IPS DF 4.7 (cell line): ENCODE measurements around the gene ZNF653.
A peak's percentile ranks its signal among the peaks of the same experiment; 100 is the strongest.
"Not testable (repeated sequence)": the region's sequence is repeated elsewhere in the genome, so short reads cannot be mapped to it uniquely, and the experiment has no call there.

Experiments
- DNase-seq: peaks from one replicate; pipeline ENCODE4 v3.0.0-alpha.2; 2013; ENCODE audit warnings: low spot score; ENCODE audit errors: extremely low read depth

Gene ZNF653

DNA sequence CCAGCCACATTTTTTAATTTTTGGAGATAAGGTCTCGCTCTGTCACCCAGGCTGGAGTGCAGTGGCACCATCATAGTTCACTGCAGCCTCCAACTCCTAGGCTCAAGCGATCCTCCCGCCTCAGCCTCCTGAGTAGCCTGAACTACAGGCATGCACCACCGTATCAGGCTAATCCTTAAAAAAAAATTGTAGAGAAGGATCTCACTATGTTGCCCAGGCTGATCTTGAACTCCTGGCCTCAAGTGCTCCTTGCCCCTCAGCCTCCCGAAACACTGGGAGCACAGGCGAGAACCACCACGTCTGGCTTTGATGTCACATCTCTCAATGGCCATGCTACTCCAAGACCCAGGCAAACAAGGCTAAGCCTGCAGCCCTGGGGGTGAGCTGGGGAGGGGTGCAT lies 49.0 kb downstream of the ZNF653 start:
- no peak for DNase-seq

DNA sequence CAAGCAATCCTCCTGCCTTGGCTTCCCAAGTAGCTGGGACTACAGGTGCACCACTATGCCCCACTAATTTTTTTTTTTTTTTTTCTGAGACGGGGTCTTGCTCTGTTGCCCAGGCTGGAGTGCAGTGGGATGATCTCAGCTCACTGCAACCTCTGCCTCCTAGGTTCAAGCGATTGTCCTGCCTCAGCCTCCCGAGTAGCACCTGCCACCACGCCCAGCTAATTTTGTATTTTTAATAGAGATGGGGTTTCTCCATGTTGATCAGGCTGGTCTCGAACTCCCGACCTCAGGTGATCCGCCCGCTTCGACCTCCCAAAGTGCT lies 50.4 kb downstream of the ZNF653 start:
- DNase-seq = not testable (repeated sequence)

DNA sequence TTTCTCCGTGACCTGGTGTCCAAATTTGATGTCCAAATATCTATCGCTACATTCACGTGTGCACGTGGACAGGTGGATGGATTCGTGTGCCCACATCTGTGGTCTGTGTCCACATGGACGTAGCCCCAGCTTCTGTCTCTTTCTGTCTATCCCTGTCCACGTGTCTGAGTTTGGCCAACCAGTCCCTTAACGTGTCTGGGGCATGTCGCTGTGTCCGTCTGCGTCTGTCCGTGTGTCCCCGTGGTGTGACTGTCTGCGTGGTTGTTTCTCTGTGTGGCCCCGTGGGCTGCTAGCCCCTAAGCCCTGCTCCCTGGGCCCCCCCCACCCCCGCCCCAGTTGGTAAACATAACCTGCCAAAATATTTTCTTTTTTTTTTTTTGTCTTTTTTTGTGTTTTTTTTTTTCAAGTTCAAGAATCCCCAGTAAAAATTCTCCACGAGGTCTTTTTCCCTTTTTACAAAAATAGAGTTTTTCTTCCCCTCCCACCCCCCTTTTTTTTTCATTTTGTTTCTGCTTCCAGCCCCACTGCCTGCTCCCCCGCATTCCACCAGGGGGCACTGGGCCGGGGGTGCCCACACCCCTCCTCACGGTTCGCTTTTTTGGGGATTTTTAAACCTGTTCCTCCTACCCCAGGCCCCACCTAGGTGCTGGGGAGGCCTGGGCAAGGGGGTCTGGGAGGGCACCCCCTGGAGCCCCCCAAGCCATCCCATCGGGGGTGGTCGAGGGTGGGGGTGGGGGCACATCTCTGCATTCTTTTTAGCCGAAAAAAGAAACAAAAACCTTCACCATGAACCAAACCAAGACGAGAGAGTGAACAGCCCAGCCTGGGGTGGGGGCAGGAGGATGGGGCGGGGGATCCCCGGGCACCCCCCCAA lies 51.9 kb downstream of the ZNF653 start:
- no peak for DNase-seq

DNA sequence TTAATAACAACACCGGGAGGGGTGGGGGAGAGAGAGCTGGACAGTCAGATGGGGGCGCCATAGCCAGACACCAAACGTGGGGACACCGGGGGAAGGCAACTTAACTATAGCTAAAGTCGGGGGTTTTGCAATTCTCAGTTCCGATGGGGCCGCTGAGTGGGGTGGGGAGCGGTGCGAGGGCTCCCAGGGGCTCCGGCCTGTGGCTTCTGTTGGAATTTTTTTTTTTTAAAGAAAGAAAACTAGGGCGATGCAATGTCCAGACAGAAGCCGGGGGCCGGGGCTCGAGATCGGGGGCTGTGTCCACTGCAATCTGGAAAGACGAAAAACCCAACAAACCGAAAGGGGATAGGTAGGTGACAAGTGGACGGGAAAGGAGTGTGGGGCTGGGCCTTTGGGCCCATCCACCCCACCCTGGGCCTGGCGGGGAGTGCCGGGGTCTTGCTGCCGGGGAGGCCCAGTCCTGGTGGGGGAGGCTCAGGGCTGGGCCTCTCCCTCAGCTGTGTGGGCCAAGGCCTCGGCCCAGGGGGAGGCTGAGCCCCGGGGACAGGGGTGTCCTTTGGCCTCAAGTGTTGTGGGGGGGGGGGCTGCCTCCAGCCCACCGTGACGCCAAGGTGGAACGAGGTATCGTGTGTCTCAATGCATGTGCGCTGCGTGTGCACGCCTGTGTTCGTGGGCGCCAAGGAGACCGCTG lies 52.9 kb downstream of the ZNF653 start:
- DNase-seq = no peak

DNA sequence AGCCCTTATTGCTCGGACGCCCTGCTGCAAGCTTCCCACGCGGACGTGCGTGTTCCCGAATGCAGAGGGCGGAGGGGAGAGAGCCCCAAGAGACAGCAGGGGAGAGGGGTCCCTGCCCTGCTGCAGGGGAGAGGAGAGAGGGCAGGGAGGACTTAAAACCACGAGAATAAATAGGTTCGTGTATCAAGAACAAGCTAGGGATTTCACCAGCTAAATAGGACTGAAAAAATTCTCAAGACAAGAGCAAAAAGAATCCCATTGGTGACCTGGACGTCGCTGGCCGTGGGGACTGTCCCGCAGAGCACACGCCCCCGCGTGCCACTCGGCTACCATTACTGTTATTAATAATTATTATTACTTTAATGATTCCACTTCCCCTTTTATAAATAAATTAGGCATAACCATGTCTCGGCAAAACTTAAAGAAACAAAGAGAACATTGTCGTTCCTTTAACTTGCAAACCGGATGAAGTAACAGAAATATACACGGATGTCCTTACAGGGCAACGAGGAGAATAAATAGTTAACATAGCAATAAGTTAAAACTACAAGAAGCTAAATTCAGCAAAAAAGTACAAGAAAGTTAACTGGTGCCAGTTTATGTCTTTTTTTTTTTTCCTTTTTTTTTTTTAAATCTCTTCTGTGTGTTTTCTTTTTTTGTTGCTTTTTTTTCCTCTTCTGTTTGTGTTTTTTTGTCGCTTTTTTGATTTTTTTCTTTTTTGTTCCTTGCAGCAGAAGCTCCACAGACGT lies 53.6 kb downstream of the ZNF653 start:
- DNase-seq = no peak

DNA sequence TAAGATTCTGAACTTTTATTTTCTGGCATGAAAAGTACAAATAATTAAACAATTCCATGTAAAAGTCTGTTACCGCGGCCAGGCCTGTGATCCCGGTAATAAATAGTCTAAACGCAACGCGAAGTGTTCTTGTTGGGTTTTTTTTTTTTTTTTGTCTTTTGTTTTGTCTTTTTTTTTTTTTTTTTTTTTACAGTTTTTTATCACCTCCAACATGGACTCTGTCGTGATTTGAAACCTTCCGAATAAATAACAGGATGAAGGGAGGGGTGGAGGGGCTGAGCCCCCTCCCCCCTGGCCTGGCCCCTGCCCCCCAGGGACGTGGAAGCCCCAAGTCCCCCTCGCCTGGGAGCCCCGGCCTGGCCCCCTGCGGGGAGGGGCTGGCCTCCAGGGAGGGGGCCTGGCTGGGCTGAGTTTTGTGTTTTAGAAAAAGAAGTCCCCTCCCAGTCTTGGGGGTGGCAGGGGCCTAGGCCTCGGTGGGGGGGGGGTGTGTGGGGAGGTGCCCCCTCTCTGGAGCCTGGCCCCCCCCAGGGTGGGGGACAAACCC lies 54.2 kb downstream of the ZNF653 start:
- no peak for DNase-seq

DNA sequence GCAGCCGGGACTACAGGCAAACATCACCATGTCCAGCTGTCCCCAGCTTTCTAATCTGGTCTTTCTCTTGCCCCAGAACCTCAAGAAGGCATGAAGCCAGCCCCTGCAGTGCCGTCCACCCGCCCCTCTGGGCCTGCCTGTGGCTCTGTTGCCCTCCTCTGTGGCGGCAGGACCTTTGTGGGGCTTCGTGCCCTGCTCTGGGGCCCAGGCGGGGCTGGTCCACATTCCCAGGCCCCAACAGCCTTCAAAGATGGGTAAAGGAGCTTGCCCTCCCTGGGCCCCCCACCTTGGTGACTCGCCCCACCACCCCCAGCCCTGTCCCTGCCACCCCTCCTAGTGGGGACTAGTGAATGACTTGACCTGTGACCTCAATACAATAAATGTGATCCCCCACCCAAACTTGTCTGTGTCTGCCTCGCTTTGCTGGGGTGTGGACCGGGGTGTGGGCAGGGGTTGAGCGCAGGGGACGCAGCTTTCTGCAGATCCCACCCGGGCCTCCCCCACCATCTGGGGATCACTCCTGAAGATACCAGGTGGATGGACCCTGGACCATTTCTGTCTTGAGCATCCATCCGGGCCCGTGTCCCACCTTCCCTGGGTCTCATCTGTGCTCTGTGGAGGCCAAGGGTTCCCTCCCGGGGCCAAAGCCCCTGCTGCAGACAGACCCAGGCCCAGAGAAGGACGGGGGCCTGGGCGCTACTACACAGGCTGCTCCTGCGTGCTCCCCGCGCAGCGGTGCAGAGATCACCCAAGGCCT lies 54.9 kb downstream of the ZNF653 start:
- no peak for DNase-seq

DNA sequence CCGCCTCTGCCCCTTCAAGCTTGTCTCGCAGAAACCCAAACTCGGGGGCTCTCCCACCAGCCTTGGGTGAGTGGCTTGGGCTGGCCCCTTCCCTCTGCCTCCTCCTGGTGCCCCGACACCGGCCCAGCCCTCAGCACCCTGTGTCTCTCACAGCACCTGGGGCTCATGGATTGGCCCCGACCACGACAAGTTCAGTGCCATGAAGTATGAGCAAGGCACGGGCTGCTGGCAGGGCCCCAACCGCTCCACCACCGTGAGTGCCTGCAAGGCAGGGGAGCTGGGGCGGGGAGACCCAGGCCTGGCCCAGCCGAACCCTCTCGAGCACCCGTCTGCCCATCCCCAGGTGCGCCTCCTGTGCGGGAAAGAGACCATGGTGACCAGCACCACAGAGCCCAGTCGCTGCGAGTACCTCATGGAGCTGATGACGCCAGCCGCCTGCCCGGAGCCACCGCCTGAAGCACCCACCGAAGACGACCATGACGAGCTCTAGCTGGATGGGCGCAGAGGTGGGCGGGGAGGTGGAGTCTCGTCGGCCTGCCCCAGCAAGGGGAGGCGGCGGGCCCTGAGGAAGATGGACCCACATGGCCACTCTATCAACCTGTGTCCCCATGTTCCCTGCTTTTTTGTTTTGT lies 56.6 kb downstream of the ZNF653 start:
- DNase-seq = no peak

DNA sequence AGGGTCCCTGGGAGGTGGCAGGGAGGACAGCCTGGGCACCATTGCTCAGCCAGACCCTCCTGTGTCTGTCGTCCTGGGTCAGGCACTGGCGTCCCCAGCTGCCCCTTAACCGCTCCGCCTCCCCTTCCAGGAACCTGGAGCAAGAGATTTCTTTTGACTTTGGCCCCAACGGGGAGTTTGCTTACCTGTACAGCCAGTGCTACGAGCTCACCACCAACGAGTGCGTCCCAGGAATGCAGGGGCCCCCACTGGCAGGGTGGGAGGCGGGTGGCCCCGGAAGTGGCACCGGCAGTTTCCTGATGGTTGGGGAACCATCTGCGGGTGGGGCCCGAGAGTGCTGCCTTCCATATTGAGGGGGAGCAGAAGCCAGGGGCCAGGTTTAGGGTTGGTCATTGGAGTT lies 57.2 kb downstream of the ZNF653 start:
- no peak for DNase-seq

DNA sequence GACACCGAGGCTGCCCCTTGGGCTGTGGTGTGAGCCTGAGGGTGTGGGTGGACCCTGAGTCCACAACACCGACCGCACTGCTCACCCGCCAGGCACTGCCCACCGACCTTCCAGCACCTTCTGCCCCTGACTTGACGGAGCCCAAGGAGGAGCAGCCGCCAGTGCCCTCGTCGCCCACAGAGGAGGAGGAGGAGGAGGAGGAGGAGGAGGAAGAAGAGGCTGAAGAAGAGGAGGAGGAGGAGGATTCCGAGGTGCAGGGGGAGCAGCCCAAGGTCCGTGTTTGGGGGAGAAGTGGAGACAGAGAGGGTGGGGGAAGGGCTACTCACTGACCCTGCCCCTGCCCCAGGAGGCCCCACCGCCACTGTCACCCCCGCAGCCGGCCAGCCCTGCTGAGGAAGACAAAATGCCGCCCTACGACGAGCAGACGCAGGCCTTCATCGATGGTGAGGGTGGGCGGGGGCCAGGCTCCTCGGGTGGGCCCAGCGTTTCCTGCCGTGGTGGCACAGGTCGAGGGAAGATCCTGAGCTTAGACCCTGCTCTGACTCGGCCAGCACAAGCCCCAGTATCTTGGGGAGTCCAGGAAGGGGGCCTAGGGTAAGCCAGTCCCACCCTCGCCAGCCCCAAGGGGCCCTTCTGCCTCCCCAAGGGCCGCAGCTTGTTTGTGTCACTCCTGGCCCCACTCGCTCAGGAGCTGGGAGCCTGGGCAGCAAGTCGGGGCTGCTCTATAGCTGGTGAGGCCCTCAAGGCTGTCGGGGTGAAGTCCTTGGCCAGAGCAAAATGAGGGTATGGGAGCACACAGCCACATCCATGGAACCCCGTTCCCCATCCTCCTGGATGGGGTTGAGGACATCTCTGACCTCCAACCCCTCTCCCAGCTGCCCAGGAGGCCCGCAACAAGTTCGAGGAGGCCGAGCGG lies 58.0 kb downstream of the ZNF653 start:
- DNase-seq = no peak

DNA sequence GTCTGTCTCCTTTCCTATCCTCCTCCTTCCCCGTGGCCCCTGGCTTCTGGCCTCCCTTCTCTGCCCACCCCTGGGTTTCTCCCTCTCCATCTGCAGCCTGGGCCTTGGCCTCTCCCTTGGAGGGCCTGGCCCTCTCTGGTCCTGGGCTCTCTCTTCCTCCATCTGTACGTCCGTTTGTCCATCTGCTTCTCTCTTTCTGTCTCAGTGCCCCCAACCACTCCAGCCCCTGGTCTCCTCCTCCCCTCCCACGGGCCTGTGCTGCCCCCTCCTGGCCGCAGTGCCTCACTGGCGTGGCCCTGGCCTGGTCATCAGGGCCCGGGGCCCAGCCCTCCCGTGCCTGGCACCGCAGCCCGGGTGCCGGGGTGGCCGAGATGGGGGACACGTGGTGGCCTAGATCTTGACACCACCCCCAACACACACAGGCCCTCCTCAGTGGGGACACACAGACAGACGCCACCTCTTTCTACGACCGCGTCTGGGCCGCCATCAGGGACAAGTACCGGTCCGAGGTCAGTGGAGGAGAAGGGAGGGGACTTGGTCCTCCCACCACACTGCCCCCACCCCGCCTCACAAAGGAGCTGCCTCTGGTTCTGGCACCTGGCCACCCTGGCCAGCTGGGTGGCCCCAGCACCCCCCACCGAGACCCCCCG lies 58.9 kb downstream of the ZNF653 start:
- DNase-seq = no peak

DNA sequence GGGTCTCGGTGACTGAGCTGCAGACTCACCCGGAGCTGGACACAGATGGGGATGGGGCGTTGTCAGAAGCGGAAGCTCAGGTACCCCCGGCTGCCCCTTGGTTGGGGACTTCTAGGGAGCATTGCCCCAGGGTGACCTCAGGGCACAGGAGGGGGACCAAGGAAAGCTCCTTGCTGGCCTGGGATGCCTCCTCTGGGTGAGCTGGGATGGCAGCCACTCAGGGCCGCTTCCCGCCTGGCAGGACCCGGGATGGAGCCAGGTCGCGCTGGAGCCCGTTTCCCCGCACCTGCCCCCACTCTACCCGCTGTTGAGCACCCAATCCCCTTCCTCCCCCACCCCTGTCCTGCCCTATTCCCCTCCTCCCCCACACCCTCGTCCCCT lies 59.4 kb downstream of the ZNF653 start:
- no peak for DNase-seq

DNA sequence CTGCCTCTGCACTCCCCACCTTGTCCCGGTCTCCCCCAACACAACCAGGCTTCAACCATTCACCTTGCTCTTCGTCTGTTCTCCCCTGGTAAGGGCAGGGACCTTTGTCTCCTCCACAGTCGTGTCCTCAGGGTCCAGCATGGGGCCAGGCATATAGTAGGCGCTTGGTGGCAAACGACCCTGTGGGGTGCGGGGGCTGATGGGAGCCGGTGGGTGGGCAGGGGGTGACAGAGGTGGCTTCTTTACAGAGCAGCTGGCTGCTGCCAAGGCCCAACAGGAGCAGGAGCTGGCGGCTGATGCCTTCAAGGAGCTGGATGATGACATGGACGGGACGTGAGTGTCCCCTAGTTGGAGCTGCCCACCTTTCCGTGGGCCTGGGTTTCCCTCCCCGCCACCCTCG lies 60.5 kb downstream of the ZNF653 start:
- no peak for DNase-seq

DNA sequence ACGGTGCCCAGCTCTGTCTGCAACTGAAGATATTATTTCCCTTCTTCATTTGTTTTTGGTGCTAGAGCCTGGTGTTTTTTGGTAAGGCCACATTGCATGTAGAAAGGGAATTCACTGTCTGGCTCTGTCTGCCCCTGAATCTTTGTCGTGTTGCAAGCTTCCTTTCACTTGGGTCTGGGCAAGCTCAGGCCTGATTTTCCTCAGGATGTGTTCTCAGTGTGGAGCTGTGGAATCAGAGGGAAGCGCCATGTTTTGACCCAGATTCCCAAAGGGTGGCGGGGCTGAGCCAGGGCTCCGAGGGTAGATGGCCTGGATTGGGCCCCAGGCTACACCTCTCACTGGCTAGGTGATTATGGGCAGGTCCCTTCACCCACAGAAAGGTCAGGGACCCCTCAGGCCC lies 61.6 kb downstream of the ZNF653 start:
- DNase-seq = no peak

DNA sequence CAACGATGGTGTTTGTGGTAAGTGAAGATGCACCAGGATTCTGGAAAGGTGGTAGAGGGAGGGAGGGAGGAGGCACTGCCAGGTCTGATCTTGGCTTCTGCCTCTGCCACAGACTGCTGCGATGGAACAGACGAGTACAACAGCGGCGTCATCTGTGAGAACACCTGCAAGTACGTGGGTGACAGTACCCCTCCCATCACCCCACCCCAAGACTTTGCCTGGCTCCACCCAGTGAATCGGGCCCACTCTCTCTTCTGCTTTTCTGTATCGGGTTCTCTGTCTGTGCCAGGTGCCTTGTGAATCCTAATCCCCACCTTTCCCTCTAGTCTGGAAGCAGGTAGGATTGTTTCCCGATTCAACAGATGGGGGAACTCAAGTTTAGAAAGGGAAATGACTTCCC lies 67.7 kb downstream of the ZNF653 start:
- DNase-seq = no peak

DNA sequence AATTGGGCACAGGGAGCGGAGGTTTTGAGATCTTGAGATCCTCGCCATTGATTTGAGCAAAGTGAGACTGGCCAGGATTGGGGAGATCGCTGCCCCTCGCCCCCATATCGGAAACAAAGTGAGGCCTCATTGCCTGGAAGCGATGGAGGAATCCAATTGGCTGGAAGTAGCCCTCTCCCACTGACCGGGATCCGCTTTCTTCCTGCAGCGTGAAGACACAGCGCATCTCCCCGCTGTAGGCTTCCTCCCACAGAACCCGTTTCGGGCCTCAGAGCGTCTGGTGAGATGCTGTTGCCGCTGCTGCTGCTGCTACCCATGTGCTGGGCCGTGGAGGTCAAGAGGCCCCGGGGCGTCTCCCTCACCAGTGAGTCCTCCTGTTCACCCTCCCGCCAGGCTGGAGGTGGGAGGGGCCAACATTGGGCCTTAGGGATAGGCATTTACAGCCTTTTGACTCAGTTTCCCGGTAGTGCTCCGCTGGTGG lies 69.8 kb downstream of the ZNF653 start:
- DNase-seq = no peak

DNA sequence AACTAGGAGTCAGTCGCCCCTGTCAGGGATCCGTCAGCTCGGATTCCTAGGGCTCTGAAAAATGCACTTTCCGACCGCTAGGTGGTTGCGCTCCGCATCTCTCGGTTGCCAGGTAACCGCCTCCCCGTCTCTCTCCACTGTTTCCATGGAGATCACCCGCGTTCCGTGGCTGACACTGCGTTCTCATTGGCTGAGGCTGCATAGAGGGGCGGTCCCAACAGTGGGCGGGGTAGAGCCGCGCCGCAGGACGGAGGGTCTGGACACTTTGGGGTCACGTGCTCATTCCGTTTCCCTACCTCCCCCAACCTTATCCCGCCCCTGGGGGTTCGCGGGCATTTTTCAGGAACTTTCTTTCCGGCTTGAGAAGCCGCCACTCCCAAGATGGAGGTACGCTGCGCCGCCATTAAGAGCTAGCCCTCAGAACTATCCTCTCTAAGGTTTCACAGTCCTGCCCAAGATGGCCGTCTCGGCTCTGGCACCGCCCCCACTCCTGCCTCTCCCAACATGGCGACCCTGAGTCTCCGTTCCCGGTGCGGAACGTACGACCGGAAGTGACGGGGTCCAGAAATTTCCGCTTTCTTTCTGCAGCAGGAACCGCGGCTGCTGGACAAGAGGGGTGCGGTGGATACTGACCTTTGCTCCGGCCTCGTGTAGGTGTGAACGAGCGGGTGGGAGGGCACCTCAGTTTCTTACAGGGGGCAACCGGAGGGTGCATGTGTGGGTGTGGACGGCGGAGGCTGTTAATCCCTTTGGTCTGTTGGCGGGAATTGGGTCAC lies 70.4 kb downstream of the ZNF653 start, which contains the start of the genes ODAD3 and PRKCSH:
Gene ODAD3 (minus strand): TSS at position 65 of the 776 bp plus-strand sequence. CDS start 105 bp downstream, outside the sequence.
Gene PRKCSH (plus strand): TSS at position 579 of the 776 bp plus-strand sequence. CDS start 483 bp downstream, outside the sequence.
- peak; percentile 97 for DNase-seq

DNA sequence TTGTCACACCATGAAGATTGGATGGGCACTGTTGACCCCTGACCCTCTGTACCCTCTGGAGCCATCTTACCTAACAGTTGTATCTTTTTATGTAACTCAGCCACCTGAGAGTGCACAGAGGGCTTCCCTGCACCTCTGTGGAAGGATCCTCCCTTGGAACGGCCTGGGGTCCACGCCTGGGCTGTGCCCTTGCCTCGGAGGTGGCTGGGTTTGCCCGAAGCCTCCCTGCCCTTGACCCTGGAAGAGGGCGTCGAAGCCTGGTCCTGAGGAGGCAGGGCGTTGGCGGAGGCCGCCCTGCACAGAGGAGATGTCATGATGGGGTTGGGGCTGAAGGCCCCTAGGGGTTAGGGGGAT lies 71.0 kb downstream of the ZNF653 start:
- DNase-seq = no peak
